Stimulated activated CD8-positive, alpha-beta memory T cell treated with anti-CD3 and anti-CD28 coated beads, Interleukin-12 subunit alpha, Interleukin-12 subunit beta, amount 100 ng/mL, for 24 hours (primary cell): ENCODE measurements around the gene MOV10L1.

ENCODE experiments used
- DNase-seq: peaks from one replicate; pipeline ENCODE4 v3.0.0-alpha.2; 2020; ENCODE audit errors: extremely low read depth

The MOV10L1 gene

GRCh38 chr22:50089682-50090411 lies at the start of gene MOV10L1:
TSS of gene MOV10L1 (plus strand) at chr22:50090006. CDS start at chr22:50090089, 83 bp downstream.
- no peak for DNase-seq

- no peak for DNase-seq
Measured at GRCh38 chr22:50040717-50041116, 49.1 kb upstream of the MOV10L1 start.

- DNase-seq = no peak
Measured at GRCh38 chr22:50041361-50042065, 48.3 kb upstream of the MOV10L1 start.

GRCh38 chr22:50044485-50045118 lies 45.2 kb upstream of the MOV10L1 start:
- no peak for DNase-seq

GRCh38 chr22:50045211-50046018 lies 44.4 kb upstream of the MOV10L1 start:
- DNase-seq = no peak

- no peak for DNase-seq
Measured at GRCh38 chr22:50046019-50046415, 43.8 kb upstream of the MOV10L1 start.

GRCh38 chr22:50046481-50047245 lies 43.1 kb upstream of the MOV10L1 start:
- no peak for DNase-seq

- DNase-seq = no peak
Measured at GRCh38 chr22:50047346-50047745, 42.5 kb upstream of the MOV10L1 start.

GRCh38 chr22:50048061-50048765 lies 41.6 kb upstream of the MOV10L1 start:
- DNase-seq = no peak

GRCh38 chr22:50048836-50049235 lies 41.0 kb upstream of the MOV10L1 start:
- DNase-seq = no peak

- DNase-seq = no peak
Measured at GRCh38 chr22:50049299-50050195, 40.3 kb upstream of the MOV10L1 start.

GRCh38 chr22:50051930-50052329 lies 37.9 kb upstream of the MOV10L1 start:
- DNase-seq = no peak

- no peak for DNase-seq
Measured at GRCh38 chr22:50053861-50054260, 35.9 kb upstream of the MOV10L1 start.

GRCh38 chr22:50056214-50056972 lies 33.4 kb upstream of the MOV10L1 start:
- no peak for DNase-seq

- DNase-seq = no peak
Measured at GRCh38 chr22:50057278-50058060, 32.3 kb upstream of the MOV10L1 start.

GRCh38 chr22:50058061-50058905 lies 31.5 kb upstream of the MOV10L1 start, which contains the start of gene TTLL8:
TSS of gene TTLL8 (minus strand) at chr22:50058298.
- DNase-seq = no peak
